Lung (tissue), 12 donors: ENCODE data around the gene FAM3B. TPM values are rescaled to one million over a fixed set of nuclear protein-coding genes. Genes with fewer than 3 reads are reported as not detected.
A peak's percentile ranks its signal among the peaks of the same experiment; 100 is the strongest.

ENCODE experiments used
- ATAC-seq: fragments of 200-7000 bp; cut with Tn5 transposase; one replicate; pipeline ENCODE4 v1.9.1; 2020; ENCODE audit warnings: moderate number of reproducible peaks; ENCODE audit not compliant: insufficient read depth, low FRiP score
- DNase-seq, 3 donors: peaks; one replicate each; pipeline ENCODE4 v3.0.0-alpha.2; 2013 to 2017
- H3K27ac ChIP-seq, 2 donors: one replicate each; pipeline ENCODE4 v1.5.1; 2013; ENCODE audit warnings: mild to moderate bottlenecking in 2 of 2, moderate library complexity in 2 of 2, control low read depth in 1 of 2, inconsistent platforms in 1 of 2, low read depth in 1 of 2, low read length in 1 of 2
- H3K27me3 ChIP-seq, 3 donors: one replicate each; pipeline ENCODE4 v1.5.1; 2013; ENCODE audit warnings: low read length in 2 of 3; ENCODE audit not compliant: control insufficient read depth in 3 of 3, insufficient read depth in 3 of 3
- H3K36me3 ChIP-seq, 4 donors: one replicate each; pipeline ENCODE4 v1.5.1; 2013; ENCODE audit warnings: low read length in 4 of 4, mild to moderate bottlenecking in 1 of 4, moderate library complexity in 1 of 4; ENCODE audit not compliant: control insufficient read depth in 4 of 4, insufficient read depth in 4 of 4
- H3K4me1 ChIP-seq, 5 donors: one replicate each; pipeline ENCODE4 v1.5.1; 2013; ENCODE audit warnings: low read length in 5 of 5, mild to moderate bottlenecking in 2 of 5, moderate library complexity in 1 of 5; ENCODE audit not compliant: control insufficient read depth in 5 of 5, insufficient read depth in 5 of 5
- H3K4me3 ChIP-seq: one replicate; pipeline ENCODE4 v1.5.1; 2013; ENCODE audit warnings: mild to moderate bottlenecking, control low read depth, moderate library complexity
- H3K9ac ChIP-seq, 2 donors: one replicate each; pipeline ENCODE4 v1.5.1; 2013; ENCODE audit warnings: low read length in 2 of 2, control low read depth in 1 of 2; ENCODE audit not compliant: insufficient read depth in 1 of 2
- H3K9me3 ChIP-seq, 4 donors: one replicate each; pipeline ENCODE4 v1.5.1; 2013; ENCODE audit warnings: low read length in 3 of 4, mild to moderate bottlenecking in 1 of 4, moderate library complexity in 1 of 4; ENCODE audit not compliant: control insufficient read depth in 4 of 4, insufficient read depth in 3 of 4
- WGBS, 2 donors: extraction: QIAGEN DNeasy Blood & Tissue Kit; methylation state at CpG; one replicate each; pipeline ENCODE4 v1.1.7; 2013; 5-methylcytosine and 5-hydroxymethylcytosine counted together
- polyA plus RNA-seq, 2 donors: library from polyadenylated mRNA; stranded (reverse); fragments of 200-250 nt; gene quantifications; one replicate each; pipeline ENCODE4 v1.2.1, GENCODE V29; 2013
- total RNA-seq, 2 donors: library from RNA; depleted of rRNA in 1 of 2; stranded (reverse); fragments of >200 nt in 1 of 2; gene quantifications; one replicate each; pipeline ENCODE4 v1.2.1, GENCODE V29; 2014 to 2021
- TF ChIP-seq, protein P1 (sequence below): IDR thresholded peaks from 2 replicates; pipeline ENCODE4 v1.5.1; 2012; ENCODE audit warnings: mild to moderate bottlenecking; ENCODE audit errors: control extremely low read depth, extremely low read depth
- donor health status: control.
- donor health status: control.
- donor health status: Bipolar disorder and iron deficiency.
- donor health status: healthy.
- donor health status: DM: yes; HTN: yes; CAD: no.

Gene FAM3B
- total and polyA plus RNA-seq, 4 donors: 4.5 to 18.1 (median 9.0) TPM

DNA sequence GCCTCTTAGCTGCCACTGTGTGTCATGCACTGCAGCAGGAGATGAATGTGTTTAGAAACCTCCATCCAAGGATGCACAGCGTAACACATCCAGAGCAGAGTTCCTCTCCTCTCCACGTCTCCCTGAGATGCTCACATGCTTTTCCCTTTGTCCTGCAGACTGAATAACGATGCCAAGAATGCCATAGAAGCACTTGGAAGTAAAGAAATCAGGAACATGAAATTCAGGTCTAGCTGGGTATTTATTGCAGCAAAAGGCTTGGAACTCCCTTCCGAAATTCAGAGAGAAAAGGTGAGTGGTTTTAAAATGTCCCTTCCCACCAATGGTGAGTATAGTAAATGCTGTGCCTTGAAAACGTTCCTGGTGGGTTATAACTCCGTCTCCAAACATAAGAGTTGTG is 31.8 kb downstream of the FAM3B start:
- DNase-seq (peak in 2 of 3 donors; percentile 45 to 57), ATAC-seq (no peak)
- no peak overlapping the region for H3K27ac ChIP-seq
- TF ChIP-seq, protein P1, sequence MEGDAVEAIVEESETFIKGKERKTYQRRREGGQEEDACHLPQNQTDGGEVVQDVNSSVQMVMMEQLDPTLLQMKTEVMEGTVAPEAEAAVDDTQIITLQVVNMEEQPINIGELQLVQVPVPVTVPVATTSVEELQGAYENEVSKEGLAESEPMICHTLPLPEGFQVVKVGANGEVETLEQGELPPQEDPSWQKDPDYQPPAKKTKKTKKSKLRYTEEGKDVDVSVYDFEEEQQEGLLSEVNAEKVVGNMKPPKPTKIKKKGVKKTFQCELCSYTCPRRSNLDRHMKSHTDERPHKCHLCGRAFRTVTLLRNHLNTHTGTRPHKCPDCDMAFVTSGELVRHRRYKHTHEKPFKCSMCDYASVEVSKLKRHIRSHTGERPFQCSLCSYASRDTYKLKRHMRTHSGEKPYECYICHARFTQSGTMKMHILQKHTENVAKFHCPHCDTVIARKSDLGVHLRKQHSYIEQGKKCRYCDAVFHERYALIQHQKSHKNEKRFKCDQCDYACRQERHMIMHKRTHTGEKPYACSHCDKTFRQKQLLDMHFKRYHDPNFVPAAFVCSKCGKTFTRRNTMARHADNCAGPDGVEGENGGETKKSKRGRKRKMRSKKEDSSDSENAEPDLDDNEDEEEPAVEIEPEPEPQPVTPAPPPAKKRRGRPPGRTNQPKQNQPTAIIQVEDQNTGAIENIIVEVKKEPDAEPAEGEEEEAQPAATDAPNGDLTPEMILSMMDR: no peak
- no peak overlapping the region for H3K4me3 ChIP-seq
- peaks cover 0 to 2% (median 0%) of the 10 kb centered on the region in 4 donors for H3K9me3 ChIP-seq
- no peaks in the 10 kb centered on the region for H3K27me3 ChIP-seq
- H3K36me3 ChIP-seq: no peaks in the 10 kb centered on the region
- no peak overlapping the region for H3K9ac ChIP-seq
- peaks cover 0 to 7% (median 0%) of the 10 kb centered on the region in 5 donors for H3K4me1 ChIP-seq
- 69 to 80% methylated on average over 6 of the region's 6 CpGs for WGBS, 2 donors

DNA sequence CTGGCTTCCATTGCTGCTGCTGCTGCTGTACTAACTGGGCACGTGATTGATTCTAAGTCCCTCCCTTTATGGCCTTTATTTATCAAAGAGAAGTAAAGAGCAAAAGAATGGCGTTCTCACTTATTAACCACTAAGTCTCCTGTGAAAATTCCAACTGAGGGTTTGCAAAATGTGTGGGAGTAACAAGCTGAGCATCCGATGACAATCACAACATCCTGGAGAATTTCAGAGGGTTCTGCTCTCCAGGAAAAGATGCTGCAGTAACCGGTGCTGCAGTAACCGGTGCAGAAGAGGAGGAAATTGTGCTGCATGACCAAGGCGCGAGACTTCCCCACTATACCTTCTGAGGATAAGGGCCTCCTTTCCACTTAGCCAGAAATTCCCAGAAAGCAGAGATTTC is 32.5 kb downstream of the FAM3B start:
- H3K27ac ChIP-seq: no peak overlapping the region
- DNase-seq (no peak), ATAC-seq (no peak)
- no peaks in the 10 kb centered on the region for H3K27me3 ChIP-seq
- no peak overlapping the region for H3K4me3 ChIP-seq
- TF ChIP-seq, protein P1: no peak
- no peak overlapping the region for H3K9ac ChIP-seq
- peaks cover 0 to 2% (median 0%) of the 10 kb centered on the region in 4 donors for H3K9me3 ChIP-seq
- 74 to 82% methylated on average over 7 of the region's 7 CpGs for WGBS, 2 donors
- H3K36me3 ChIP-seq: no peaks in the 10 kb centered on the region
- peaks cover 0 to 7% (median 0%) of the 10 kb centered on the region in 5 donors for H3K4me1 ChIP-seq

GRCh38 chr21:41349619-41350390 is 33.2 kb downstream of the FAM3B start:
- H3K9me3 ChIP-seq: peaks cover 0 to 2% (median 0%) of the 10 kb centered on the region in 4 donors
- H3K9ac ChIP-seq: no peak overlapping the region
- no peak overlapping the region for H3K4me3 ChIP-seq
- H3K36me3 ChIP-seq: no peaks in the 10 kb centered on the region
- TF ChIP-seq, protein P1: no peak
- H3K27ac ChIP-seq: no peak overlapping the region
- H3K4me1 ChIP-seq: peaks cover 0 to 7% (median 0%) of the 10 kb centered on the region in 5 donors
- ATAC-seq: no peak
- H3K27me3 ChIP-seq: no peaks in the 10 kb centered on the region
- no peak for DNase-seq
- WGBS, 2 donors: 86 to 89% methylated on average over 19 of the region's 19 CpGs
